COLO829 (cell line): ENCODE results near the gene TXNDC2.

Experiments used
- DNase-seq: peaks from one replicate; pipeline ENCODE4 v3.0.0; 2012; ENCODE audit warnings: low spot score

Gene TXNDC2

GRCh38 chr18:9931678-9932077 is 45.9 kb downstream of the TXNDC2 start:
- DNase-seq: no peak

- DNase-seq: no peak
Observed at GRCh38 chr18:9933865-9934264, 48.1 kb downstream of the TXNDC2 start.

GRCh38 chr18:9934274-9934673 is 48.5 kb downstream of the TXNDC2 start:
- no peak for DNase-seq
